Ramos (cell line): ENCODE results near the gene TM6SF1.
"Not testable (repeated sequence)": the region's sequence is repeated elsewhere in the genome, so short reads cannot be mapped to it uniquely, and the experiment has no call there.

Source experiments
- in situ Hi-C: fragments of 300-500 bp; cut with MboI; formaldehyde crosslinking; loops from one replicate; pipeline ENCODE4 v1.14.3; 2022; ENCODE audit warnings: low sequenced_read_pairs; ENCODE audit not compliant: unreplicated experiment

The TM6SF1 gene

DNA sequence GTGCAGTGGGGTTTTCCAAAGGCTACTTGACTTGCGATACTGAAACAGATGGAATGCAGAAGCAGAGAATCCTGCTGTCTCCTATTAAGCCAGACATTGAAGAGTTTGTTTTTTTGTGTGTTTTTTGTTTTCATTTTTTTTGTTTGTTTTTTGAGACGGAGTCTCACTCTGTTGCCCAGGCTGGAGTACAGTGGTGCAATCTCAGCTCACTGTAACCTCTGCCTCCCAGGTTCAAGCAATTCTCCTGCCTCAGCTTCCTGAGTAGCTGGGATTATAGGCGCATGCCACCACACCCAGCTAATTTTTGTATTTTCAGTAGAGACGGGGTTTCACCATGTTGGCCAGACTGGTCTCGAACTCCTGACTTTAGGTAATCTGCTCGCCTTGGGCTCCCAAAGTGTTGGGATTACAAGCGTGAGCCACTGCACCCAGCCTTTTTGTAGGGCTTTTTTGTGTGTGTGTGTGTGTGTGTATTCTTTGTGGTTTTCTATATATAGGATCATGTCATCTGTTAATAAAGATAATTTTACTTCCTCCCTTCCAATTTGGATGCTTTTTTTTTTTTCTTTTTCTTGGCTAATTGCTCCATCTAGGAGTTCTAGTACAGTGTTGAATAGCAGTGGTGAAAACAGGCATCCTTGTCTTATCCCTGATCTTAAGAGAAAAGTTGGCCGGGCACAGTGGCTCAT lies 21.4 kb upstream of the TM6SF1 start:
- in situ Hi-C loops = not testable (repeated sequence)

- in situ Hi-C loops = no loop called here
These were observed 19.9 kb upstream of the TM6SF1 start for GRCh38 chr15:83087576-83087975.

GRCh38 chr15:83088876-83089275 lies 18.6 kb upstream of the TM6SF1 start:
- in situ Hi-C loops = no loop called here

DNA sequence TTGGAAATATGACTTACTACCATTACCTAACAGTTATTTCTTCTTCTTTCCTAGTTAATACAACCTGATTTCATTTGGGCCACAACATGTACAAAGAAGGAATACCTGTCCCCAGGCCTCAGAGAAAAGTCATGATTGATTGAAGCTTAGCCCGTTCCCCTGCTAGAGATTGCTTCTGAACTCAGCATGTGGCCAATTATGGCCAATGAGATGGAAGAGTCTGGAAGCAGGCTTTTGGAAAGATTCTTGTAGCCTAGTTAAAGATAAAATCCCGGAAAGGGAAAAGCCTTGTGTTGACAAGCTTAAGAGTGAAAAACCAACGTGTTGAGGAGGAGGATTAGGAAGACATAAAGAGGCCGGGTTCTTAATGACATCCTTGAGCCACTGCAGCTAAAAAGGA lies 17.0 kb upstream of the TM6SF1 start:
- in situ Hi-C loops = no loop called here

- in situ Hi-C loops = not testable (repeated sequence)
These were observed 15.5 kb upstream of the TM6SF1 start for GRCh38 chr15:83091965-83092308.

GRCh38 chr15:83092309-83092976 lies 15.0 kb upstream of the TM6SF1 start:
- in situ Hi-C loops = no loop called here

- in situ Hi-C loops = no loop called here
These were observed 12.9 kb upstream of the TM6SF1 start for GRCh38 chr15:83094583-83094982.

DNA sequence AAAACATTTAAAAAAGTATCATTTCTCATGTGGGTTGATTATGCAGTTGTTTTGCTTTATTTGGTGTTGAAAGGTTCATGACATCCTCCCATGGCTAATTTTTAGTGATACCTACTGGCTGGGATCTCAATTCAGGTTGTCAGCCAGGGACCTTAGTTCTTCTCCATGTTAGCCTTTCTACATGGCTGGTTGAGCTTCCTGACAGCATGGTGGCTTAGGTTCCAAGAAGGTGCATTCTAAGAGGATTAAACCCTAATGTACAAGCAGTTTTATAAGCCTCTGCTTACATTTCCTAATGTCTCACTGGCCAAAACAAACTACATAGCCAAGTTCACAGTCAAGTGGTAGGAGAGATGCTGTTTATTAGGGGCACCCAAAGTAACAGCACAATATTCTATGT lies 9.4 kb upstream of the TM6SF1 start:
- in situ Hi-C loops = no loop called here

GRCh38 chr15:83099290-83099689 lies 8.2 kb upstream of the TM6SF1 start:
- in situ Hi-C loops = no loop called here

- in situ Hi-C loops = no loop called here
These were observed 7.3 kb upstream of the TM6SF1 start for GRCh38 chr15:83100097-83100646.

DNA sequence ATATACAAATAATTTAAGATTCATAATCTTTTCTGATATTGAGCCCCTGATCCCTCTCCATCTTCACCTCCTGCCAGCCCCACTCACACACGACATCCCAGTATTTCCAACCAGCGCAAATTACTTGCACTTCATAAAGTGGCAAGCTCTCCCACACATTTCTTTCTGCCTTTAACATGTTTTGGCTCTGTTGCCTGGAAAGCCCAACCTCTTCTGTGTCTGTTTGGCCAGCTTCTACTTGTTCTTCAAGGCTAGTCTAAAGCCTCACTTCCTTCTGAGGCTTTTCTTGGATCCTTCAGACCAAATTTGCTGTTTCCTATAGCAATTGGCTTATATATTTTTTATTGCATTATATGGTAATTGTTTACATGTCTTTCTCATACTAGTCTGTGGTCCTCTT lies 5.1 kb upstream of the TM6SF1 start:
- in situ Hi-C loops = no loop called here

GRCh38 chr15:83104141-83104540 lies 3.3 kb upstream of the TM6SF1 start:
- in situ Hi-C loops = no loop called here

GRCh38 chr15:83105440-83105839 lies 2.0 kb upstream of the TM6SF1 start:
- in situ Hi-C loops = no loop called here

GRCh38 chr15:83107841-83108181 lies 366 bp downstream of the TM6SF1 start:
- in situ Hi-C loops = no loop called here

GRCh38 chr15:83108266-83109219 lies 1.1 kb downstream of the TM6SF1 start:
- in situ Hi-C loops = no loop called here

- in situ Hi-C loops = no loop called here
These were observed 2.1 kb downstream of the TM6SF1 start for GRCh38 chr15:83109532-83109931.

- in situ Hi-C loops = no loop called here
These were observed 2.9 kb downstream of the TM6SF1 start for GRCh38 chr15:83110381-83110780.

DNA sequence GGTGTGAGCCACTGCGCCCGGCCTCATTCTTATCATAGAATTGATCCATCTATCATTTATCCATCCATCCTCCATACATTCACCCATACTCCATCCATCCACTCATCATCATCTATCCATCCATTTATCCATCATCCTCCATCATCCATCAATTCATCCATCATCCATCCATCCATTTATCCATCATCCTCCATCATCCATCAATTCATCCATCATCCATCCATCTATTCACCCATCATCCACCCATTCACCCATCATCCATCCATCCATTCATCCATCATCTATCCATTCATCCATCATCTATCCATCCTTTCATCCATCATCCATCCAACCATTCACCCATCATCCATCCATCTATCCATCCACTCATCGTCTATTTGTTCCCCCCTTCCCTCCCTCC lies 3.7 kb downstream of the TM6SF1 start:
- in situ Hi-C loops = no loop called here

GRCh38 chr15:83112233-83112955 lies 4.9 kb downstream of the TM6SF1 start:
- in situ Hi-C loops = no loop called here

GRCh38 chr15:83112956-83113299 lies 5.5 kb downstream of the TM6SF1 start:
- in situ Hi-C loops = no loop called here
